ENCODE data around the gene XIRP1.

XIRP1 gene

DNA sequence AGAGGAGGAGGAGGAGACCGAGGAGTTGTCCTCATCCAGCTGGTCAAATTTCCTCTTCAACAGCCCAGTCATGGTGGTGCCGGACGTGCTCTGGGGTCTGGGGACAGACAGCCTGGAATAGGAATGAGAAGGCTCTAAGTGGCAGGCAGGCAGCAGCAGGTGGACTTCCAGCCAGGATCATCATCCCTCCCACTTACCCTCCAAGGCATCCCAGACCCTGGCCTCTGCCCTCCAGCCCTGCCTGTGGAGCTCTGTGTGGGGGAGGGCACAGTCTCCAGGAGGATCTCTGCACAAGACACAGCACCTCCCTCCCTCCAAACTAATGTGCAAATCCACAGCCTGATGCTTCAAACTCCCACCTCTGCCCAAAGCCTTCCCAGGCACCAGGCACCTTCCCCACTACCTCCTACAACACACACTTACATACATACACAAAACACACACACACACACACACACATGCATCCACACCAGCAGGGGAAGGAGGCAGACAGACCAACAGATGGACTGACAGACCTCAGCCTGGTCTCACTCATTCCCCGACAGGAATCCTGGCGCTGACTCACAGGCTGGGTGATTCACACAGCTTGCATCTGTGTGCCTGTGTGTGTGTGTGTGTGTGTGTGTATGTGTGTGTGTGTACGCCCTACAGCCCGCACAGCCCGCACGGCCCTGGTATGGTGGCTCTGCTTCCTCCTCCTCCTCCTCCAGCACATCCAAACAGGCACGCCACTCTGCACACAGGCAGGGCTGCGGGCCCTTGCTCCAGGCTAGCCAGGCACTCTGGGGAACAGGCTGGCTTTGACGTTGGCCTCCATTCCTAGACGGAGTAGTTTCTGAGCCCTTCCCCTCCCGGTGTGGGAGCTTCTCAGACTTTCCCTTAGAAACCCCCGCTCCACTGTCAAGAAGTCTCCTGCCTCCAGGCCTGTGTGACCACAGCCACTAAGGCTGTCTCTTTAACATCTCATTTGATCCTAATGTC lies 45.5 kb downstream of the XIRP1 start:
- TF ChIP-seq, protein P1, sequence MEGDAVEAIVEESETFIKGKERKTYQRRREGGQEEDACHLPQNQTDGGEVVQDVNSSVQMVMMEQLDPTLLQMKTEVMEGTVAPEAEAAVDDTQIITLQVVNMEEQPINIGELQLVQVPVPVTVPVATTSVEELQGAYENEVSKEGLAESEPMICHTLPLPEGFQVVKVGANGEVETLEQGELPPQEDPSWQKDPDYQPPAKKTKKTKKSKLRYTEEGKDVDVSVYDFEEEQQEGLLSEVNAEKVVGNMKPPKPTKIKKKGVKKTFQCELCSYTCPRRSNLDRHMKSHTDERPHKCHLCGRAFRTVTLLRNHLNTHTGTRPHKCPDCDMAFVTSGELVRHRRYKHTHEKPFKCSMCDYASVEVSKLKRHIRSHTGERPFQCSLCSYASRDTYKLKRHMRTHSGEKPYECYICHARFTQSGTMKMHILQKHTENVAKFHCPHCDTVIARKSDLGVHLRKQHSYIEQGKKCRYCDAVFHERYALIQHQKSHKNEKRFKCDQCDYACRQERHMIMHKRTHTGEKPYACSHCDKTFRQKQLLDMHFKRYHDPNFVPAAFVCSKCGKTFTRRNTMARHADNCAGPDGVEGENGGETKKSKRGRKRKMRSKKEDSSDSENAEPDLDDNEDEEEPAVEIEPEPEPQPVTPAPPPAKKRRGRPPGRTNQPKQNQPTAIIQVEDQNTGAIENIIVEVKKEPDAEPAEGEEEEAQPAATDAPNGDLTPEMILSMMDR (IDR thresholded peaks at IDR 0.05; ENCODE audit: borderline replicate concordance, control extremely low read depth, extremely low read depth, insufficient read depth, missing control alignments), result no peak
- in situ Hi-C loops (cut with MboI; ENCODE audit: low sequenced_read_pairs, unreplicated experiment), result no loop called here
- DNase-seq (ENCODE audit: low spot score), result peak; percentile 50

DNA sequence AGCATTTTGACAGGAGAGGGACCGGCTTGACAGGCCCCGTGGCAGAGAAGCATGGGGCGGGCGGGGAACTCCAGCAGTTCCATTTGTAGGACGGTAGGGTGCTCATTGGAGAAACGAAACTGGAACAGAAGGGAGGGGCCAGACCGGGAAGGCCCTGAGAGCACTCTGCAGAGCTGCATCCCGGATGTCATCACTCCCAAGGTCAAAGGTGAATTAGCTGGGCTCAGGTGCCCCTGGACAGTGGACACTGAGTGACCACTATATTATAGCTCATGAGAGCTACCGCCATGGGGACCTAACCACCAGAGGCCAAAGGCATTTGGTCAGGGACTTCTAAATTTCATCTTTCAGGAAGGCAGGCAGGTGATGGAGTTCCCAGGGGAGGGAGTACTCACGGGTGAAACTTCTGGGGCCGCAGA lies 46.3 kb downstream of the XIRP1 start:
- TF ChIP-seq, protein P1 (IDR thresholded peaks at IDR 0.05; ENCODE audit: borderline replicate concordance, control extremely low read depth, extremely low read depth, insufficient read depth, missing control alignments), result no peak
- in situ Hi-C loops (cut with MboI; ENCODE audit: low sequenced_read_pairs, unreplicated experiment), result no loop called here
- peak; percentile 26 for DNase-seq (ENCODE audit: low spot score)

GRCh38 chr3:39144748-39145380 lies 47.5 kb downstream of the XIRP1 start:
- no peak for DNase-seq (ENCODE audit: low spot score)
- in situ Hi-C loops (cut with MboI; ENCODE audit: low sequenced_read_pairs, unreplicated experiment), result no loop called here
- TF ChIP-seq, protein P1 (IDR thresholded peaks at IDR 0.05; ENCODE audit: borderline replicate concordance, control extremely low read depth, extremely low read depth, insufficient read depth, missing control alignments), result no peak

DNA sequence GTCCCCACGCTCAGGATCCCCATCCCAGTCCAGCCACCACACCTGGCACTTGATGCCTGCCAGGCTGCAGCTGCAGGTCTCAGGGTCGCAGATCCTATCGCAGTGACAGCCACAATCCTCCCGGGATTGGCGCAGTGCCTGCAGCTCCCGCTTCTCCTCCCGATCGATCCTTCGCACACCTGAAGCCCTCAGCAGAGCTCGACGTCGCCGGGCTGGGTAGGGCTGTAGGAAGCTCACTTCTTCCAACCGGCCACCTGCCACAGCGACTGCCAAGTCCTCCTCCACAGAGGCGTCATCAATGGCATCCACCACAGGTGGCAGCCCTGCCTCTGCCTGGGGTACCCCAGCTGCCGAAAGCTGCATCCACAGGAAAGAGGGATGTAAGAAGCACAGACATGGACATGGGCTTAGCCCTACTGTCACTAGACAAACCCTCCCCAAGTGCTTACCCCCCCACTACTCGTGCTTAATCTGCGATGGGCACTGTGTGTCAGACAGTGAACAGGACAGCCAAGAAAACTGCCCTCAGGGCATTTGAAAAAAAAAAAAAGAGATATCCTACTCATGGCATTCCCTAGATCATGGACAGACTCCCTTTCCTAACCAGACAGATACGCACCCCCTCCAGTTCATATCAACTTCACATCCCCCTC lies 48.2 kb downstream of the XIRP1 start:
- in situ Hi-C loops (cut with MboI; ENCODE audit: low sequenced_read_pairs, unreplicated experiment), result no loop called here
- no peak for DNase-seq (ENCODE audit: low spot score)
- TF ChIP-seq, protein P1 (IDR thresholded peaks at IDR 0.05; ENCODE audit: borderline replicate concordance, control extremely low read depth, extremely low read depth, insufficient read depth, missing control alignments), result no peak

DNA sequence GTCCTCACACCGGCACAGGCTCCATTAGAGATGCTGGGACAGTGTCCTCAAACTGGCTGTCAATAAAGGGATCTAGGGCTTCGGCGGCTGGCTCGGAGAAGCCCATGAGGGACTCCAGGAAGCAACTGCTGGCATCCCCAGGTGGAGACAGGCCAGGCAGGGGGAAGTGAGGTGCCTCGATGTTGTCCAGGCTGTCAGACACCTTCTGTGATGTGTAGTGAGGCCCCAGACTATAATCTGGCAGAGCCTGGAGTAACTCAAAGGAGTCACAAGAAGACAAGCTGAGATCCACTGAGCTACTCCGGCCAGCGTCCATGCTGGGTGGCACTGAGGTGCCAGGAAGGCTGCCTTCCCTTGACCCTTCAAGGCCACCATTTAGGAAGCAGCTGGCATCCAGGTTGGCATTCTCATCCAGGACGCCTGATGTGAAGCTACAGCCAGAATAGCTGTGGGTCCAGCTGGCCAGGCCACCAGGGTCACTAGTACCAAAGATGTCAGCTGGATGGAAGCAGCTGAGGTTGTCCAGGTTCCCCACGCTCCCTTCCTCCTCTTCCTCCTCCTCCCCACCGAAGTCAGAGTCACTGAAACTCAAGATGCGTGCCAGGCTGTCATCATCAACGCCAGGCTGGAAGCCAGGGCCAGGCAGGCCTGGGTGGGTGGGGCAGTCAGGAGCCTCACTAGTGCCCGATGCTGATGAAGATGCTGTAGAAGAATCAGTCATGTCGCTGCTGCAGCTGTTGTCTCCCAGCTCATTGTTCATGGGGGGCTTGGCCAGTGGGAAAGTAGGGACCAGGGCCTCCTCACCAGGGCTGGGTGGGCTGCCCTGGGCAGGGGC lies 49.1 kb downstream of the XIRP1 start:
- in situ Hi-C loops (cut with MboI; ENCODE audit: low sequenced_read_pairs, unreplicated experiment), result no loop called here
- DNase-seq (ENCODE audit: low spot score), result no peak
- TF ChIP-seq, protein P1 (IDR thresholded peaks at IDR 0.05; ENCODE audit: borderline replicate concordance, control extremely low read depth, extremely low read depth, insufficient read depth, missing control alignments), result no peak

GRCh38 chr3:39142067-39142466 lies 50.3 kb downstream of the XIRP1 start:
- DNase-seq (ENCODE audit: low spot score), result no peak
- TF ChIP-seq, protein P1 (IDR thresholded peaks at IDR 0.05; ENCODE audit: borderline replicate concordance, control extremely low read depth, extremely low read depth, insufficient read depth, missing control alignments), result no peak
- in situ Hi-C loops (cut with MboI; ENCODE audit: low sequenced_read_pairs, unreplicated experiment), result no loop called here
